ENCODE results near the gene ZFP92.

Gene ZFP92

GRCh38 chrX:153454901-153455550 lies 43.8 kb downstream of the ZFP92 start:
- no peaks in the 10 kb centered on the region for H3K27me3 ChIP-seq (ENCODE audit: control insufficient read depth, insufficient read depth, low read length, poor library complexity, severe bottlenecking)
- H3K4me1 ChIP-seq (ENCODE audit: control insufficient read depth, insufficient read depth, low read length): no peaks in the 10 kb centered on the region
- H3K27ac ChIP-seq (ENCODE audit: insufficient read depth, low read depth, low read length, poor library complexity, severe bottlenecking): no peak overlapping the region
- no peak overlapping the region for H3K4me3 ChIP-seq (ENCODE audit: insufficient read depth, low read depth, low read length)
- no peaks in the 10 kb centered on the region for H3K36me3 ChIP-seq (ENCODE audit: control insufficient read depth, insufficient read depth, low read length)
- no peaks in the 10 kb centered on the region for H3K9me3 ChIP-seq (ENCODE audit: control insufficient read depth, low read length)
- 90% methylated on average over 16 of the region's 16 CpGs for WGBS, 2 experiments

DNA sequence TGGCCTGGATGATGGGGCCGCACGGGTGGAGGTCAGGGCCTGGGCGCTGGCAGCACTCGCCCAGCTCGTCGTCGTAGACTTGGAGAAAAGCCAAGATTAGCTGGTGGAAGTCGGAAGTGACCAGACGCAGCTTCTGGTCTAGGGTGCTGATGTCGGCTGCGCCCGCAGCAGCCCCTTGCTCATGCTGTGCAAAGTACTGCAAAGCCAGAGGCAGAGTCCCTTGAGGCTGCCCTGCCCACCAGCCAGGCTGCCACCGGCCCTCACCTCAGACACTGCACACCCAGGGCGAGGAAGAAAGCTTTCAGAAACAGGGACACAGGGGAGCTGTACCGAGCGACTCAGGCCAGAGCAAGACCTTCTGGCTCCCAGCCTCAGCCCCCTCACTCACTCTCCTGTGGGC lies 44.3 kb downstream of the ZFP92 start:
- H3K4me3 ChIP-seq (ENCODE audit: insufficient read depth, low read depth, low read length): no peak overlapping the region
- H3K4me1 ChIP-seq (ENCODE audit: control insufficient read depth, insufficient read depth, low read length): no peaks in the 10 kb centered on the region
- H3K36me3 ChIP-seq (ENCODE audit: control insufficient read depth, insufficient read depth, low read length): no peaks in the 10 kb centered on the region
- no peaks in the 10 kb centered on the region for H3K27me3 ChIP-seq (ENCODE audit: control insufficient read depth, insufficient read depth, low read length, poor library complexity, severe bottlenecking)
- 91 to 95% methylated on average over 16 of the region's 16 CpGs for WGBS, 2 experiments
- H3K27ac ChIP-seq (ENCODE audit: insufficient read depth, low read depth, low read length, poor library complexity, severe bottlenecking): no peak overlapping the region
- H3K9me3 ChIP-seq (ENCODE audit: control insufficient read depth, low read length): no peaks in the 10 kb centered on the region

DNA sequence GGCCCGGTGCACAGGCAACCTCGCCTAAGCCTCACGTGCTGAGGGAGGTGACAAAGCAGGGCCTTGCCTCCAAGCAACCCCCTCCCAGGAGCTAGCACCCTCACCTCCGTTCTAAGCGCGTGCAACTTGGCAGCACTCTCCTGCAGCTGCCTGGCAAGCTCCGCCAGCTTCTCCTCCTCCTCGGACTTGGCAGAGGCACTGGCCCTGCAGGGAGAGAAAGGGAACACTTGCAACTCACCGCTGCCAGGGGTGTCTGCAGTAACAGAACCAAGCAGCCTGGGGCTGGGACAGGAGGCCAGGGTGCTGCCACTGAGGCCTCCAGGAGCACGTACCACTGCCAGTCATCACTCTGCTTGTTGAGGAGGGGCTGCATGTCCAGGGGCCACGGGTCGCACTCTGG lies 44.9 kb downstream of the ZFP92 start:
- 97% methylated on average over 12 of the region's 12 CpGs for WGBS, 2 experiments
- no peak overlapping the region for H3K27ac ChIP-seq (ENCODE audit: insufficient read depth, low read depth, low read length, poor library complexity, severe bottlenecking)

GRCh38 chrX:153456704-153457103 lies 45.4 kb downstream of the ZFP92 start:
- Histone ChIP-seq H3K4me3 (ENCODE audit: insufficient read depth, low read depth, low read length) (no peak overlapping the region), H3K4me1 (ENCODE audit: control insufficient read depth, insufficient read depth, low read length) (no peaks in the 10 kb centered on the region), H3K27me3 (ENCODE audit: control insufficient read depth, insufficient read depth, low read length, poor library complexity, severe bottlenecking) (no peaks in the 10 kb centered on the region), H3K27ac (ENCODE audit: insufficient read depth, low read depth, low read length, poor library complexity, severe bottlenecking) (no peak overlapping the region), H3K36me3 (ENCODE audit: control insufficient read depth, insufficient read depth, low read length) (no peaks in the 10 kb centered on the region), H3K9me3 (ENCODE audit: control insufficient read depth, low read length) (no peaks in the 10 kb centered on the region)
- WGBS, 2 experiments: 93 to 94% methylated on average over 9 of the region's 9 CpGs

More for the DNA sequence above, 44.9 kb downstream of the ZFP92 start:
- H3K27me3 ChIP-seq (ENCODE audit: control insufficient read depth, insufficient read depth, low read length, poor library complexity, severe bottlenecking): no peaks in the 10 kb centered on the region
- H3K4me3 ChIP-seq (ENCODE audit: insufficient read depth, low read depth, low read length): no peak overlapping the region
- H3K9me3 ChIP-seq (ENCODE audit: control insufficient read depth, low read length): no peaks in the 10 kb centered on the region
- H3K4me1 ChIP-seq (ENCODE audit: control insufficient read depth, insufficient read depth, low read length): no peaks in the 10 kb centered on the region
- no peaks in the 10 kb centered on the region for H3K36me3 ChIP-seq (ENCODE audit: control insufficient read depth, insufficient read depth, low read length)

DNA sequence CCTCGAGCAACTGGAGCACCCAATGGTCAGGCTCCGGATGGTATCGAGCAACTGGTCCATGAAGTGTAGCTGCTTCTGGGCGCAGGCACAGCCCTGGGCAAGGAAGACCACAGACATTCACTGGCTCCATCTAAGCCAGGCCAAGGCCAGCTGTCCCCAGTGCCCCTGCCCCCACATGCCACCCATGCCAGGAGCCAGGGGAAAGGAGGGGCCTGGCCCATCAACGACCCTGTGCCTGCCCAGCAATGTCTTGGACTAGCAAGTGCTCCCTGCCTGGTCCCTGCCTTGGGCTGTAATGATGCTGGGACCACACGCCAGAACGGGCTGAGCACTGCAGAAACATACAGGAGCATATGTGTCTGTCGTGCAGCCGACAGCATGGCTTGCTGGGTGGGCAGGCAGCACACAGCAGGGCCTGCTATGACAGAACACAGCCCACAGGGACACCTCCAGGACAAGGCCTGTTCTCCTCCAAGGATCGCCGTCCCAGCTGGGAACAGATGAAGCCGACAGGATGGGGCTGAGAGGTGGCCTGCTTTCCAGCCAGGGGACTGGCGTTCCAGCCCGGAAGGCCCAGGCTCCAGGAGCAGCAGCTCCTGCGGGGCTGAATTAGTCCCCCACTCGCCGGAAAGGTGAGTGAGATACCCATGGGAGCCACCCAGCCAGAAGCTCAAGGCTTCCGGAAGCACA lies 46.0 kb downstream of the ZFP92 start:
- Histone ChIP-seq H3K27me3 (ENCODE audit: control insufficient read depth, insufficient read depth, low read length, poor library complexity, severe bottlenecking) (no peaks in the 10 kb centered on the region), H3K36me3 (ENCODE audit: control insufficient read depth, insufficient read depth, low read length) (no peaks in the 10 kb centered on the region), H3K27ac (ENCODE audit: insufficient read depth, low read depth, low read length, poor library complexity, severe bottlenecking) (no peak overlapping the region), H3K9me3 (ENCODE audit: control insufficient read depth, low read length) (no peaks in the 10 kb centered on the region), H3K4me1 (ENCODE audit: control insufficient read depth, insufficient read depth, low read length) (no peaks in the 10 kb centered on the region), H3K4me3 (ENCODE audit: insufficient read depth, low read depth, low read length) (no peak overlapping the region)
- 92 to 95% methylated on average over 18 of the region's 18 CpGs for WGBS, 2 experiments

DNA sequence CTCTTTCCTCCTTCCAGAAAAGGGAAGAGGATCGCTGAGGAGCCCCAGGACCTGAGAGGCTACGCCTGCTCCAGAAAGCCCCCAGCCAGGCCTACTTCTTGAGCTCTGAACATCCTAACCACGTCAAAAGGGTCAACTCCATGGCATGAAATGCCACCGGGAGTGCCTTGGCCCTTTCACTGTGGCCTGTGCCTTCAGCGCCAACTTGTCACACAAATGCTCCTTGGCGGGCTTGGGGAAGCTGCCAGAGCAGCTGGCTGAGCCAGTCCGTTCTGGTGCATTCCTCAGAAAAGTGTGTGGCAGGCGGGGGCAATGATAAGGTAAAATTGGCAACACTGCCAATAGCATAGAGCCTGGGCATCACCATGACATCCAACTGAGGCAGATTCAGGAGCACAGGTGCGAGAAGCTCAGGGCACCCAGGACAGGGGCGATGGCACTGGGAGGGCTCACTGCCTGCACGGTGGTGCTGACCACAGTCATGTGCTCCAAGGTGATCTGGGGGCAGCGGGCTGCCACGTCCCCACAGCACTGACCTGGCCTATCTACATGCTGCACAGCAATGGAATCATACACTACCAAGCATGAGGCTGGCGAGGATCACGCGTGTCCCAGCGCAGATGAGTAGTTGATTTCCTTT lies 46.7 kb downstream of the ZFP92 start:
- Histone ChIP-seq H3K27ac (ENCODE audit: insufficient read depth, low read depth, low read length, poor library complexity, severe bottlenecking) (no peak overlapping the region), H3K4me3 (ENCODE audit: insufficient read depth, low read depth, low read length) (no peak overlapping the region), H3K4me1 (ENCODE audit: control insufficient read depth, insufficient read depth, low read length) (no peaks in the 10 kb centered on the region), H3K27me3 (ENCODE audit: control insufficient read depth, insufficient read depth, low read length, poor library complexity, severe bottlenecking) (no peaks in the 10 kb centered on the region), H3K36me3 (ENCODE audit: control insufficient read depth, insufficient read depth, low read length) (no peaks in the 10 kb centered on the region), H3K9me3 (ENCODE audit: control insufficient read depth, low read length) (no peaks in the 10 kb centered on the region)
- 94 to 96% methylated on average over 15 to 17 of the region's 17 CpGs for WGBS, 2 experiments

GRCh38 chrX:153458476-153458875 lies 47.2 kb downstream of the ZFP92 start:
- Histone ChIP-seq H3K27ac (ENCODE audit: insufficient read depth, low read depth, low read length, poor library complexity, severe bottlenecking) (no peak overlapping the region), H3K27me3 (ENCODE audit: control insufficient read depth, insufficient read depth, low read length, poor library complexity, severe bottlenecking) (no peaks in the 10 kb centered on the region), H3K4me3 (ENCODE audit: insufficient read depth, low read depth, low read length) (no peak overlapping the region), H3K36me3 (ENCODE audit: control insufficient read depth, insufficient read depth, low read length) (no peaks in the 10 kb centered on the region), H3K9me3 (ENCODE audit: control insufficient read depth, low read length) (no peaks in the 10 kb centered on the region), H3K4me1 (ENCODE audit: control insufficient read depth, insufficient read depth, low read length) (no peaks in the 10 kb centered on the region)
- WGBS, 2 experiments: 94 to 96% methylated on average over 3 to 4 of the region's 4 CpGs

- H3K27ac ChIP-seq (ENCODE audit: insufficient read depth, low read depth, low read length, poor library complexity, severe bottlenecking): no peak overlapping the region
- 92 to 97% methylated on average over 4 of the region's 4 CpGs for WGBS, 2 experiments
- H3K36me3 ChIP-seq (ENCODE audit: control insufficient read depth, insufficient read depth, low read length): no peaks in the 10 kb centered on the region
- no peaks in the 10 kb centered on the region for H3K4me1 ChIP-seq (ENCODE audit: control insufficient read depth, insufficient read depth, low read length)
- no peaks in the 10 kb centered on the region for H3K9me3 ChIP-seq (ENCODE audit: control insufficient read depth, low read length)
- no peaks in the 10 kb centered on the region for H3K27me3 ChIP-seq (ENCODE audit: control insufficient read depth, insufficient read depth, low read length, poor library complexity, severe bottlenecking)
- H3K4me3 ChIP-seq (ENCODE audit: insufficient read depth, low read depth, low read length): no peak overlapping the region
Observed at GRCh38 chrX:153459986-153460385, 48.7 kb downstream of the ZFP92 start.

GRCh38 chrX:153460826-153461225 lies 49.6 kb downstream of the ZFP92 start:
- WGBS, 2 experiments: 42 to 44% methylated on average over 4 to 5 of the region's 7 CpGs
- H3K4me3 ChIP-seq (ENCODE audit: insufficient read depth, low read depth, low read length): no peak overlapping the region
- H3K9me3 ChIP-seq (ENCODE audit: control insufficient read depth, low read length): no peaks in the 10 kb centered on the region
- H3K4me1 ChIP-seq (ENCODE audit: control insufficient read depth, insufficient read depth, low read length): no peaks in the 10 kb centered on the region
- no peaks in the 10 kb centered on the region for H3K27me3 ChIP-seq (ENCODE audit: control insufficient read depth, insufficient read depth, low read length, poor library complexity, severe bottlenecking)
- no peak overlapping the region for H3K27ac ChIP-seq (ENCODE audit: insufficient read depth, low read depth, low read length, poor library complexity, severe bottlenecking)
- no peaks in the 10 kb centered on the region for H3K36me3 ChIP-seq (ENCODE audit: control insufficient read depth, insufficient read depth, low read length)

Data from ectodermal cell (in vitro differentiated cells).